Effector CD8-positive, alpha-beta T cell (primary cell): ENCODE data around the gene LHFPL4.

Experiments used
- DNase-seq: peaks from one replicate; lab custom pipeline; 2025; lab: John Stamatoyannopoulos, UW

The LHFPL4 gene

DNA sequence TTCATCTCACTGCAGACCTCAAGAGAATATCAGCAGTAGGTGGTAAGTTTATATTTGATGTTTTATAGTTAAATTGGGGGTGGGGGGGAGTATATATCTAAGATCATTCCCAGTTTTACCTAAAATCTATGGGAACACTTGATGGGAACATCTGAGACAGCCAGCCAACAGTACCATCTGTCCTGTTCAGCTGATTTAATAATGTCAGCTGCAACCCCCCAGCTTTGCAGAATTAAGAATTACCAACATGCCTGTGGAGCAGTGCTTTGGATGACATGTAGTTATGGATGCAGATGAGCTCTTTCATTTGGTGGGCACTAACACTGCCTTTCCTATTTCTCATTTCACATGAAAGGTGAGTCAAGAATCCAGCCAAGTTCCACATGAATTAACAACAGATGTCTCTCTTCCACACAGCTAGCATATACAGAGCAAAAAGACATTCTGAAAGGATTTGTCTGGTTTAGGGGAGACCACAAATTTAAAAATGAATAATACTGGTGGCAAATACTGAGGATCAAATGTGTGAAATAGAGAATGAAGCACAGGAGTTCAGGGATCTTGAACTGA lies 80.0 kb downstream of the LHFPL4 start:
- DNase-seq, result no peak

DNA sequence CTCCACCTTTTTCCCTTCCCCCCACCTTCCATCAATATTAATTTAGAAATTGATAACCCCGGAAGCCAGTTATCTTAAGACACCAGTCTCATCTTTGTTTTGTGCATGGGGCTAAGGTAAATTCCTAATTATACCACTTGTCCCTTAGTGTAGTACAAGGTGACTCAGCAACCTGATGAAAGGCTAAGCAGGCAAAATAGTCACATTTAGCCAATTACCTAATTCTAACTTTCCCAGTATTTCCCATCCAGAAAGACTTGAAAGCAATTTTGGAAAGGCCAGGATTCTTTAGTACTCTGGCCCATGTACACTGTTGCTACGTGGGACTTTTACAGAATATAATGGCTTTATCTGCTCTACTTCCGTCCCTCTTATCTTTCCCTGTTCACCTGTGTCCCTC lies 83.6 kb downstream of the LHFPL4 start:
- no peak for DNase-seq

DNA sequence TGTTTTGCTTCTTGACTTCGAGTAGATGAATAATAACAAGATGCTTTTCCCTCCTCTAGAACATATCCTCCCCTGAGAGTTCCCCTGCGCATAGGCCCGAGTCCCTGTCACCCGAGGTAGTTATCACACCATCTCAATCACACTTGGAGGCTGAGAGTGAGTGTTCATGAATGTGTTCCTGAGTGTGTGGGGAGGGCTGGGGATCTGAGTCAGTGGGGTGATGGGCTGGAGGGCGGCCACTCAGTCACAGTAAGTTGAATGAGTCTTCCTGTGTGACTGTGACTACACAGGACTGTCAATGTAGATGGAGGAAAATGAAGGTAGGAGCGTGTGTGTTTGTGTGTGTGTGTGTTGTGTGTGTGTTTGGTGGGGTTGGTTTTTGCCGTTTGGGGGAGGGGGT lies 85.2 kb downstream of the LHFPL4 start:
- no peak for DNase-seq

DNA sequence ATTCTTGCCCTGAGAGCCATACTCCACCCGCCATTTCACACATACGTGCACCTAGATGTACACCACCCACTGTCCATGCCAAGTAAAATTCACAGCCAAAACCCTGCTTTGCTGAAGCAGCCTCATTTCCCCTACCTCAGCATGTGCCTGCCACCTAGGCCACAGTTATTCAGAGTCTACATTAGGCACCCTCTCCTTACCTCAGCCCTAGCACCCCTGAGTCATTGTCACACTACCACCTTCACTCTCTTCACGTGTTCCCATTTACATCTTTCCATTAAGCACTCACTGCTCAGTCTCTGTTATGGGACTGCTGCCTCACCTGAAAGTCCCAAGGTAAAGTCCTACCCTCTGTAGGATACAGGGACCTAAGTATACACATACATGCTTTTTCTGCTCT lies 86.2 kb downstream of the LHFPL4 start:
- DNase-seq, result no peak

DNA sequence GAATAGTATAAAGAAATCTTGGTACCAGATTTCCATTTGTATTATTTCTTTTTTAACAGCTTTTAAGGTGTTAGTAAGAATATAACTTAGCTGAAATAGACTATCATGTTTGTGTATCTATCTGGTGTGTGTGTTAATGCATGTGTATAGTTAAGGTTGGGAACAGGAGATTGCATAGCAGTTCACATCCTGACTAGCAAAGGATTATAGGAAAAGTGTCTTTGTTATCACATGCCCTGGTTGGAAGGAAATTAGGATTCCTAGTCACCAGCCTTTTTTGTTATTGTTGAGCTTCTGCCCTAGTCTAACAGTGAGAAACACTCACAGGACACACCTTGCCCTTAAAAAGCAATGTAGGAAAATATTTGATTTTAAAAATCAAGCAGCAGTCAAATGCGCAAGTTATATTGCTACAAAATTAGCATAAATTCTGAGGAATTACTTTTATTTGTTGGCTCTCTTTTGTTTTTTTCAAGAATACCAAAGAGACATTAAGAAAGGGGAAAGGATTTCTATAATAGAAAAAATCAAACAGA lies 98.0 kb downstream of the LHFPL4 start:
- DNase-seq, result no peak

DNA sequence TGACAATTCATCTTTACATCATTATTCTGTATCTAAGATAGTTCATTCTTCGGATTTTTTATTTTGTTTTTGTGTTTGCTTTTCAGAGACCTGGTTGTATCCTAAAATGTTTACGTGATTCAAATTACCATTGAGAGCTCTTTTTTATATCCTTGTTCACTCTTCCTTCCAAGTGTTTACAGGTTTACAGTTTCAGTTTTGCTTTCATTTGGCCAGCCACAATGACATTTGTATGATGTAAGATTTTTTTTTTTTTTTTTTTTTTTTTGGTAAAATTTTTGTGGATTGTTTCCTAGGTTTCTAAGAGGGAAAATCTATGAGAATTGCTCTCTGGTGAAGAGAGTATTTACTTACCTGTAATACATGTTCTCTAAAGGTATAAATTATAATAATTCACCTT lies 101.2 kb downstream of the LHFPL4 start:
- no peak for DNase-seq

DNA sequence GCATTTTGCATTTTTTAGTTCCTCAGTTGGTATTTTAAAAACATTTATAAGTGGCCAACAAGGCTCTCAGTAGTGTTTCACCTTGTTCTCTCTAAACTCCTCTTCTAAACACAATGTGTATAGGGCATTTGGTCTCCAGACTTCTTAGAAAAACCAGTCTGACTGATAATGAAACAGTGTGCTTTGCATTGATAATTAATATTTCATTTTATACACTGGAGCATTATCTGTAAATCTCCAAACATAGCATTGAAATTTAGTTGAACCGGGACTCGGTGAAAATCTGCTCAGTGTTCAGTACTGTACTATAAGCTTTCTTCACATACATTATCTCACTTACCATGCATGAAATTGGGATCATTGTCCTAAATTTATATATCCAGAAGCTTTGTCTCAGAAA lies 102.6 kb downstream of the LHFPL4 start:
- no peak for DNase-seq

DNA sequence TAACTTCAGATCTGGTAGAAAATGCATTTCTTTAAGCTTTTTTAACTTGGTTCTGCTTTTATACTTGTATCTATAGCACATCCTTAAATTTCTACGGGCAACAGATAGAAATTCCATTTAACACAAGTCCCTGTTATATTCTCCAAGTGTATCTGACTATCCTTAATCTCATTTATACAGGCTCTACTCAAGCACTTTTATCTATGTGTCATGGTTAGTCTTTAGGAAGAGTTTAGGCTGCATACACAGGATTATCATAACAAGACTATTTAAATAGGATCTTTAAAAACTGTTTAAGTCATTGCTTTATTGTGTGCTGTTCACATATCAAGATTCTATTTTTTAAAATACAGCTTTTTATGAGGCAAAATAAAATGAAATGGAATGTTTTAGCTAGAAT lies 103.5 kb downstream of the LHFPL4 start:
- no peak for DNase-seq

DNA sequence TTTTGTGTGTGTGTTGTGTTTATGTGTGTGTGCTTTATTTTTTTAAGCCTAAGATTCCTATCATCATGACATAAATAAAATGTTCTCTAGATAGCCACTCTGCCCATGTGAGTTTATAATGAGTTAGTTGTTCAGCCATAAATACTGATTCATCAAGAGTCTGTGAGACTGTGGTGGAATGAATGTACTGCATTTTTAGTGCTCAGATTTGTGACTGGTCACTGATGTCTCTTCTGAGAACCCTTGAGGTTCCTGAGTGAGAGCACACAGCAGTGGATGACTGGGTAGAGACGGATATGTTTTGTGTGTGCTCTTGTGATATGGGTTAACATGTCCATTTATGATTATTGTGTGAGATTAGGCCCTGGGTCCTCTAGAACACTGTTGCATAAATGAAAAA lies 105.0 kb downstream of the LHFPL4 start:
- DNase-seq, result no peak
